GM12864 (cell line): ENCODE data around the gene METTL26.

Experiments used
- DNase-seq: peaks from one replicate; pipeline ENCODE4 v3.0.0-alpha.2; 2011; ENCODE audit warnings: low read depth
- H3K4me3 ChIP-seq: 2 replicates; pipeline ENCODE4 v1.5.1; 2011; ENCODE audit warnings: mild to moderate bottlenecking, low read depth, low read length, control low read depth
- CTCF ChIP-seq: IDR thresholded peaks from 2 replicates; pipeline ENCODE4 v1.5.1; 2011; ENCODE audit warnings: low read depth, mild to moderate bottlenecking, moderate library complexity, low read length, control low read depth, inconsistent platforms; ENCODE audit errors: missing control alignments

METTL26 gene

GRCh38 chr16:648071-648780 lies 12.1 kb upstream of the METTL26 start:
- peak; percentile 75 for TF ChIP-seq CTCF
- no peak for DNase-seq
- H3K4me3 ChIP-seq, result peak overlapping the region; percentile 86

- DNase-seq, result no peak
- no peak for TF ChIP-seq CTCF
- peak overlapping the region; percentile 86 for H3K4me3 ChIP-seq
Measured at GRCh38 chr16:647173-647902, 11.2 kb upstream of the METTL26 start.

- no peak for TF ChIP-seq CTCF
- DNase-seq, result no peak
- H3K4me3 ChIP-seq, result no peak overlapping the region
Measured at GRCh38 chr16:646679-647172, 10.6 kb upstream of the METTL26 start.

- no peak overlapping the region for H3K4me3 ChIP-seq
- DNase-seq, result no peak
- TF ChIP-seq CTCF, result no peak
Measured at GRCh38 chr16:645852-646678, 10.0 kb upstream of the METTL26 start.

- no peak overlapping the region for H3K4me3 ChIP-seq
- no peak for DNase-seq
- no peak for TF ChIP-seq CTCF
Measured at GRCh38 chr16:644556-644955, 8.5 kb upstream of the METTL26 start.

GRCh38 chr16:643050-643368 lies 6.9 kb upstream of the METTL26 start:
- H3K4me3 ChIP-seq, result peak overlapping the region; percentile 79
- no peak for DNase-seq
- no peak for TF ChIP-seq CTCF
